Measurements from ENCODE around the gene RND2. TPM values are rescaled to one million over a fixed set of nuclear protein-coding genes. Genes with fewer than 3 reads are reported as not detected.

The RND2 gene
- total RNA-seq, 2 donors from 2014 or later: 1.6 to 4.3 TPM

DNA sequence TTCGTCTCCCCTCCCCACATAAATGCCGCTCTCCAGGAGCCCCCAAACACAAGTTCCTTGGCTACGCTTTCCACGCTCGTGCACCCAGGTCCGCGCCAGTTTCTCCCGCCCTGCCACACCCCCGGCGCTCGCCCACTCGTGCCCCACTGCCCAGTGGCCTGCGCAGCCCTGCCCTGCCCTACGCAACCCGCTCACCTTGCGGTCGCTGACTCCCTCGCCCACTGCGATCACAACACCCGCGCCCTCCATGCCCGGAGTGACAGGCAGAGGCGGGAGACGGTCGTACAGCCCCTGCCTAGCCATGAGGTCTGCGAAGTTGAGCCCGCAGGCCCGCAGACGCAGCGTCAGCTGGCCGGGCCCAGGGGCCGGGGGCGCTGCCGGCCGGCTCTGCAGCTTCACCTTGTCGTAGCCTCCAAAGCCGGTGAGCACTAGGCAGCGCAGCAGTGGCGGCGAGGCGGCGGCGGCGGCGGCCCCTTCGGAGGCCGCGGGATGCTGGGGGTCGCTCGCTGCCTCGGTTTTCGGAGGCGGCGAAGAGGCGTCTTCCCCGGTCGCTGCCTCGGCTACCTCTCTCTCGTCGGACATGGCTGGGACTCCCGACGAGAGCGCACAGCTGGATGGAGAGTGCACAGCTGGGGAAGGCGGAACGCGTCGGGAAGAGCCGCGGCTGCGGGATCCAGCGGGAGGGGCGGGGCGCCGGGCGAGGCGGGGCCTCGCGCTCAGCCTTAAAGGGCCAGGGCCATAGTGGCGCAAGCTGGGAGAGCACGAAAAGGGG, 3.1 kb upstream of the RND2 start, which contains the start of gene VAT1:
VAT1 (minus strand) TSS at position 645 of the 772 bp plus-strand sequence; CDS start at position 582, 63 bp downstream.
- Histone ChIP-seq H3K27ac (peak within 1 kb of the TSS; percentile 80 to 85), H3K9me3 (no peaks in the 10 kb centered on the region), H3K4me1 (replicated peaks) (peaks cover 5% of the 10 kb centered on the region), H3K27me3 (replicated peaks; ENCODE audit: insufficient read depth) (no peaks in the 10 kb centered on the region), H3K36me3 (no peaks in the 10 kb centered on the region), H3K4me3 (peak within 1 kb of the TSS; percentile 75 to 91)
- peak; percentile 74 for DNase-seq (ENCODE audit: low spot score)
- intact Hi-C loops (cut with DNase I): loop anchor here (5.0 kb wide), 1 partner anchor 105 kb away; the partner anchor contains the start of gene BRCA1
- TF ChIP-seq POLR2AphosphoS5 (IDR thresholded peaks at IDR 0.05) (peak; percentile 58), POLR2A (IDR thresholded peaks at IDR 0.05) (peak; percentile 77)
- TF ChIP-seq, protein P1, sequence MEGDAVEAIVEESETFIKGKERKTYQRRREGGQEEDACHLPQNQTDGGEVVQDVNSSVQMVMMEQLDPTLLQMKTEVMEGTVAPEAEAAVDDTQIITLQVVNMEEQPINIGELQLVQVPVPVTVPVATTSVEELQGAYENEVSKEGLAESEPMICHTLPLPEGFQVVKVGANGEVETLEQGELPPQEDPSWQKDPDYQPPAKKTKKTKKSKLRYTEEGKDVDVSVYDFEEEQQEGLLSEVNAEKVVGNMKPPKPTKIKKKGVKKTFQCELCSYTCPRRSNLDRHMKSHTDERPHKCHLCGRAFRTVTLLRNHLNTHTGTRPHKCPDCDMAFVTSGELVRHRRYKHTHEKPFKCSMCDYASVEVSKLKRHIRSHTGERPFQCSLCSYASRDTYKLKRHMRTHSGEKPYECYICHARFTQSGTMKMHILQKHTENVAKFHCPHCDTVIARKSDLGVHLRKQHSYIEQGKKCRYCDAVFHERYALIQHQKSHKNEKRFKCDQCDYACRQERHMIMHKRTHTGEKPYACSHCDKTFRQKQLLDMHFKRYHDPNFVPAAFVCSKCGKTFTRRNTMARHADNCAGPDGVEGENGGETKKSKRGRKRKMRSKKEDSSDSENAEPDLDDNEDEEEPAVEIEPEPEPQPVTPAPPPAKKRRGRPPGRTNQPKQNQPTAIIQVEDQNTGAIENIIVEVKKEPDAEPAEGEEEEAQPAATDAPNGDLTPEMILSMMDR (IDR thresholded peaks at IDR 0.05): no peak
- under 1% methylated on average over 70 of the region's 80 CpGs for WGBS

- no peaks in the 10 kb centered on the region for H3K27me3 ChIP-seq (replicated peaks; ENCODE audit: insufficient read depth)
- no peaks in the 10 kb centered on the region for H3K9me3 ChIP-seq
- no peak for DNase-seq (ENCODE audit: low spot score)
- TF ChIP-seq POLR2AphosphoS5 (IDR thresholded peaks at IDR 0.05) (no peak), POLR2A (IDR thresholded peaks at IDR 0.05) (no peak)
- TF ChIP-seq, protein P1 (IDR thresholded peaks at IDR 0.05): no peak
- WGBS: 5% methylated on average over 27 of the region's 27 CpGs
- H3K4me1 ChIP-seq (replicated peaks): no peaks in the 10 kb centered on the region
- H3K27ac ChIP-seq: peak overlapping the region; percentile 68 to 86
- H3K4me3 ChIP-seq: peak overlapping the region; percentile 35 to 39
- no peaks in the 10 kb centered on the region for H3K36me3 ChIP-seq
- intact Hi-C loops (cut with DNase I): no loop called here
Observed at GRCh38 chr17:43025290-43025657, 243 bp downstream of the RND2 start.

DNA sequence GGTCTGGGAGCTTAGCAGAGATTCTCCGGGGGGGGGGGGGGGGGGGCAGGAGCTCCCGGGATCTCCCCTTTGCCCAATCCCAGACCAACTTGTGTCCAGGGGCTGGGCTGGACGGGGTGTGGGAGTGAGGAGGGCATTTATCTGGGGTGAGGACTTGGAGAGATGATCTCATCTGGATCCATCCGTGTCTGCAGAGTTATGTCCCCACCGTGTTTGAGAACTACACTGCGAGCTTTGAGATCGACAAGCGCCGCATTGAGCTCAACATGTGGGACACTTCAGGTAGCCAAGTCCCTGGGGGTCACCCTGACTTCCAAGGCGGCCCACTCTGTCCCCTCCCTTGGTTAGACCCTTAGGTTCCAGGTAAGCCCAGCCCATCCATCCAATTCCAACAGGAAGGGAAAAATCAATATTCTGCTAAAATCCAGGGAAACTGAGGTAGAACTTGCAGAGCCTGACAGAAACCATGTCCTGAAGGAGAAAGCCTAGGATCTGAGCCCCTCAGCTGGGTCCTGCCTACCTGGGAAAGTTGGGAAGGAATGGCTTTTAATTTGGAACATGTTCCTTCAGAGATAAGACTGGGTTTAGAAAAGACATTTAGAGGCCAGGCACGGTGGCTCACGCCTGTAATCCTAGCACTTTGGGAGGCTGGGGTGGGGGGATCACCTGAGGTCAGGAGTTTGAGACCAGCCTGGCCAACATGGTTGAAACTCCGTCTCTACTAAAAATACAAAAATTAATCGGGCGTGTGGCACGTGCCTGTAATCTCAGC, 921 bp downstream of the RND2 start:
- Histone ChIP-seq H3K9me3 (no peaks in the 10 kb centered on the region), H3K4me1 (replicated peaks) (no peaks in the 10 kb centered on the region), H3K4me3 (no peak overlapping the region), H3K36me3 (no peaks in the 10 kb centered on the region), H3K27ac (peak overlapping the region in 1 of 2 donors; percentile 86), H3K27me3 (replicated peaks; ENCODE audit: insufficient read depth) (no peaks in the 10 kb centered on the region)
- intact Hi-C loops (cut with DNase I): no loop called here
- TF ChIP-seq POLR2AphosphoS5 (IDR thresholded peaks at IDR 0.05): no peak
- TF ChIP-seq, protein P1 (IDR thresholded peaks at IDR 0.05): no peak
- TF ChIP-seq POLR2A (IDR thresholded peaks at IDR 0.05): no peak
- no peak for DNase-seq (ENCODE audit: low spot score)
- 54% methylated on average over 16 of the region's 16 CpGs for WGBS

DNA sequence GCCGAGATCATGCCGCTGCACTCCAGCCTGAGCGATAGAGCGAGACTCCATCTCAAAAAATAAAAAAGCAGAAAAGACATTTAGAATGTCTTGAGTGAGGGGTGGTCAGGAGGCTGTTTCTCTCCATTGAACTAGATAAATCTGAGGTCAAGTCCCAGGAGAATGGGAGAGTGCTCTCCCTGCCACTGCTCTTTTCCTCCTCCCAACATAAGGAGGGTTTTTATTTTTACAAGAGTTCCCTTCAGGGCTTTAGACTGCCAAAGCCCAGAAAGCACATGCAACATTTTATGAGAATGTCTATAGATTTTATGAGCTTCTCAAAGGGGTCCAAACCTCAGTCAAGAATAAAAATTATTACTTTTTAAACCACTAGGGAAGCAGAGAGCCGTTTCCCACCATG, 1.6 kb downstream of the RND2 start:
- 55% methylated on average over 5 of the region's 5 CpGs for WGBS
- Histone ChIP-seq H3K27ac (no peak overlapping the region), H3K36me3 (no peaks in the 10 kb centered on the region), H3K4me1 (replicated peaks) (no peaks in the 10 kb centered on the region), H3K4me3 (no peak overlapping the region), H3K9me3 (no peaks in the 10 kb centered on the region), H3K27me3 (replicated peaks; ENCODE audit: insufficient read depth) (no peaks in the 10 kb centered on the region)
- TF ChIP-seq, protein P1 (IDR thresholded peaks at IDR 0.05): no peak
- TF ChIP-seq POLR2A (IDR thresholded peaks at IDR 0.05): no peak
- DNase-seq (ENCODE audit: low spot score): no peak
- intact Hi-C loops (cut with DNase I): no loop called here
